B cell (primary cell): Measurements from ENCODE around the gene KDM7A. TPM values are rescaled to one million over a fixed set of nuclear protein-coding genes. Genes with fewer than 3 reads are reported as not detected.

Source experiments
- ATAC-seq: fragments of 200-7000 bp; cut with Tn5 transposase; one replicate; pipeline ENCODE4 v1.10.0; 2021; ENCODE audit warnings: low read depth, mild to moderate bottlenecking, moderate number of reproducible peaks, moderate library complexity
- CTCF ChIA-PET: fragments of 350-600 bp; sonication (Branson Sonifier 250); formaldehyde crosslinking; loops from one replicate; lab custom pipeline; 2021; ENCODE audit warnings: antibody characterized with exemption, inconsistent platforms; lab: Charles Lee
- POLR2A ChIA-PET: fragments of 350-600 bp; sonication (Branson Sonifier 250); formaldehyde crosslinking; loops from one replicate; lab custom pipeline; 2021; ENCODE audit warnings: antibody characterized with exemption; lab: Charles Lee
- DNase-seq: peaks from one replicate; pipeline ENCODE4 v3.0.0; 2013
- H2AFZ ChIP-seq: 2 replicates; pipeline ENCODE4 v1.6.1; 2012; ENCODE audit warnings: mild to moderate bottlenecking, low read depth, low read length; ENCODE audit not compliant: insufficient read depth, poor library complexity, severe bottlenecking
- H3K27ac ChIP-seq, 2 donors: 1 replicate in 1 of 2; 2 replicates in 1 of 2; pipeline ENCODE4 v1.5.1; 2012 to 2013; ENCODE audit warnings: low read length in 2 of 2, mild to moderate bottlenecking in 2 of 2, moderate library complexity in 1 of 2
- H3K27me3 ChIP-seq, 4 experiments: fragments of 200-600 bp in 1 of 4; sonication (generic) in 1 of 4; replicated peaks in 1 of 4; 1 replicate in 2 of 4; 2 replicates in 2 of 4; pipeline versions ENCODE4 v1.6.1 to v1.7.0; 2013 to 2016; ENCODE audit warnings: low read length in 3 of 4, mild to moderate bottlenecking in 2 of 4, mixed read lengths in 1 of 4, moderate library complexity in 1 of 4; ENCODE audit not compliant: insufficient read depth in 4 of 4, control insufficient read depth in 3 of 4; ENCODE audit errors: control extremely low read depth in 1 of 4
- H3K36me3 ChIP-seq, 2 experiments: replicated peaks in 1 of 2; 1 replicate in 1 of 2; 2 replicates in 1 of 2; pipeline versions ENCODE4 v1.6.1 to v1.7.1; 2013; ENCODE audit warnings: low read length in 1 of 2; ENCODE audit not compliant: insufficient read depth in 2 of 2, control insufficient read depth in 1 of 2; ENCODE audit errors: control extremely low read depth in 1 of 2, extremely low read depth in 1 of 2
- H3K4me1 ChIP-seq, 2 donors: fragments of 200-600 bp in 1 of 2; sonication (generic) in 1 of 2; 1 replicate in 1 of 2; 2 replicates in 1 of 2; pipeline versions ENCODE4 v1.5.1 to v1.6.1; 2013 to 2017; ENCODE audit warnings: low read length in 2 of 2; ENCODE audit not compliant: control insufficient read depth in 2 of 2, insufficient read depth in 2 of 2
- H3K4me2 ChIP-seq: replicated peaks from 2 replicates; pipeline ENCODE3; 2012; ENCODE audit warnings: mild to moderate bottlenecking, low read depth, low read length; ENCODE audit not compliant: poor library complexity, severe bottlenecking
- H3K4me3 ChIP-seq, 5 experiments: fragments of 200-600 bp in 1 of 5; sonication (generic) in 1 of 5; 1 replicate in 3 of 5; 2 replicates in 2 of 5; pipeline versions ENCODE4 v1.5.1 to v1.7.0; 2011 to 2016; ENCODE audit warnings: low read length in 4 of 5, mild to moderate bottlenecking in 4 of 5, low read depth in 2 of 5, control low read depth in 1 of 5, moderate library complexity in 1 of 5; ENCODE audit not compliant: insufficient read depth in 1 of 5; ENCODE audit errors: control extremely low read depth in 1 of 5, extremely low read depth in 1 of 5
- H3K79me2 ChIP-seq: fragments of 200-600 bp; sonication (generic); one replicate; pipeline ENCODE4 v1.6.0; 2016; ENCODE audit warnings: low read length; ENCODE audit not compliant: control insufficient read depth, insufficient read depth
- H3K9ac ChIP-seq: fragments of 200-600 bp; sonication (generic); 2 replicates; pipeline ENCODE4 v1.6.1; 2017; ENCODE audit warnings: mild to moderate bottlenecking, low read length, moderate library complexity
- H3K9me3 ChIP-seq, 3 donors: one replicate each; pipeline versions ENCODE4 v1.6.1 to v1.7.1; 2013; ENCODE audit warnings: low read length in 2 of 3; ENCODE audit not compliant: control insufficient read depth in 2 of 3, insufficient read depth in 1 of 3; ENCODE audit errors: control extremely low read depth in 1 of 3
- H4K20me1 ChIP-seq: 2 replicates; pipeline ENCODE4 v1.6.0; 2012; ENCODE audit warnings: mild to moderate bottlenecking, low read length; ENCODE audit not compliant: insufficient read depth, control insufficient read depth, poor library complexity, severe bottlenecking
- H3K27ac Mint-ChIP-seq: one replicate; pipeline ENCODE4 v1.8.0; 2021; ENCODE audit warnings: mixed read lengths
- H3K27me3 Mint-ChIP-seq: one replicate; pipeline ENCODE4 v1.8.0; 2021; ENCODE audit warnings: mixed read lengths
- H3K4me1 Mint-ChIP-seq: one replicate; pipeline ENCODE4 v1.8.0; 2021; ENCODE audit warnings: mixed read lengths
- H3K4me3 Mint-ChIP-seq: one replicate; pipeline ENCODE4 v1.8.0; 2021; ENCODE audit warnings: mixed read lengths
- H3K9me3 Mint-ChIP-seq: one replicate; pipeline ENCODE4 v1.8.0; 2022; ENCODE audit warnings: mixed read lengths; ENCODE audit not compliant: insufficient read depth
- EZH2 ChIP-seq: IDR thresholded peaks from 2 replicates; pipeline ENCODE4 v1.6.1; 2012; ENCODE audit warnings: borderline replicate concordance, low read depth, mild to moderate bottlenecking, moderate library complexity, low read length; ENCODE audit not compliant: insufficient read depth, poor library complexity, severe bottlenecking
- WGBS: methylation state at CpG from one replicate; pipeline ENCODE4 v1.1.5; 2013; ENCODE audit warnings: missing lambda C conversion rate; ENCODE audit not compliant: insufficient coverage; 5-methylcytosine and 5-hydroxymethylcytosine counted together
- intact Hi-C: fragments of 100-400 bp; cut with micrococcal nuclease; formaldehyde crosslinking; loops from one replicate; pipeline ENCODE4 v1.10.0; 2022
- polyA plus RNA-seq: library from polyadenylated mRNA; depleted of rRNA; stranded (reverse); fragments of >200 nt; gene quantifications from 2 replicates; pipeline ENCODE4 v1.2.3, GENCODE V29; 2012
- total RNA-seq, 2 donors: library from RNA; stranded (reverse); fragments of 120-200 nt in 1 of 2; gene quantifications; 1 replicate in 1 of 2; 2 replicates in 1 of 2; pipeline versions ENCODE4 v1.2.3 to v1.2.4, GENCODE V29; 2013 to 2022
- TF ChIP-seq, protein P1 (sequence below): fragments of 200-600 bp; IDR thresholded peaks from one replicate; pipeline ENCODE4 v1.8.0; 2022; ENCODE audit warnings: antibody characterized with exemption, mild to moderate bottlenecking

KDM7A gene
- total and polyA plus RNA-seq, 2 donors (not counting 1 experiment from before 2014, with no cell fraction given) = 16.1 to 50.8 TPM

DNA sequence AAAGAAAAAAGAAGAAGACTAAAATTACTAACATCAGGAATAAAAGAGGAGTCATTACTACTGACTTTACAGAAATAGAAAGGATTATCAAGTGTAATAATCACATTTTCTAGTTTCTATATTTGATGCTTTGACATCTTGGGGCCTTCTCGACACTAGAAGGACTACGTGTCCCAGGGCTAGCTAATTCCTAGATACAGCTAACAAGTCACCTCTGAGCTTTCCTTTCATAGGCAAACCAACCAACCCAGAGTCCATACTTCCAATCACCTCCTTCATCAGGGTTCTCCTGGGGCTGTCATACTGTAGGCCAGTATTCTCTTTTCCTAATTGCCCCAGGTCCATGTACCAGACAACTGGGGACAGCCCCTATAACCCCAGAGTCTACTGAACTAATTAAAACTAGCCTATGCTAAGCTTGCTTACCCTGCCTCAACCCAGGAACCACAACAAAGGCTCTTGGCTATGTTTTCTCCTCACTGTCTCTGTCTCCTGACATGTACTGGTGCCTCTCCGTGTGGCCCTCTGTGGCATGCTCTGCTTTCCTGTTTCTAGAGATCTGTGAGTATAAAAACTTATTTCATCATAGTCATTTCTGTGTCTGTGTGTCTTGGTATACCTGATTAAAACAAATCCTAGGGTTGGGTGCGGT lies 107.4 kb downstream of the KDM7A start:
- no peak overlapping the region for H3K27ac Mint-ChIP-seq
- no peaks in the 10 kb centered on the region for H3K79me2 ChIP-seq
- no peak overlapping the region for H3K4me3 Mint-ChIP-seq
- 100% methylated on average over 3 of the region's 4 CpGs for WGBS
- H3K27me3 ChIP-seq = no peaks in the 10 kb centered on the region
- peaks cover 11% of the 10 kb centered on the region for H3K9me3 Mint-ChIP-seq
- ChIA-PET CTCF (no interaction called here), POLR2A (no interaction called here)
- no peak overlapping the region for H2AFZ ChIP-seq
- no peak for DNase-seq
- H3K4me1 Mint-ChIP-seq = no peaks in the 10 kb centered on the region
- H3K4me3 ChIP-seq = no peak overlapping the region
- TF ChIP-seq, protein P1, sequence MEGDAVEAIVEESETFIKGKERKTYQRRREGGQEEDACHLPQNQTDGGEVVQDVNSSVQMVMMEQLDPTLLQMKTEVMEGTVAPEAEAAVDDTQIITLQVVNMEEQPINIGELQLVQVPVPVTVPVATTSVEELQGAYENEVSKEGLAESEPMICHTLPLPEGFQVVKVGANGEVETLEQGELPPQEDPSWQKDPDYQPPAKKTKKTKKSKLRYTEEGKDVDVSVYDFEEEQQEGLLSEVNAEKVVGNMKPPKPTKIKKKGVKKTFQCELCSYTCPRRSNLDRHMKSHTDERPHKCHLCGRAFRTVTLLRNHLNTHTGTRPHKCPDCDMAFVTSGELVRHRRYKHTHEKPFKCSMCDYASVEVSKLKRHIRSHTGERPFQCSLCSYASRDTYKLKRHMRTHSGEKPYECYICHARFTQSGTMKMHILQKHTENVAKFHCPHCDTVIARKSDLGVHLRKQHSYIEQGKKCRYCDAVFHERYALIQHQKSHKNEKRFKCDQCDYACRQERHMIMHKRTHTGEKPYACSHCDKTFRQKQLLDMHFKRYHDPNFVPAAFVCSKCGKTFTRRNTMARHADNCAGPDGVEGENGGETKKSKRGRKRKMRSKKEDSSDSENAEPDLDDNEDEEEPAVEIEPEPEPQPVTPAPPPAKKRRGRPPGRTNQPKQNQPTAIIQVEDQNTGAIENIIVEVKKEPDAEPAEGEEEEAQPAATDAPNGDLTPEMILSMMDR = no peak
- TF ChIP-seq EZH2 = no peak
- no peak for ATAC-seq
- no peak overlapping the region for H3K4me2 ChIP-seq
- H3K27ac ChIP-seq = no peak overlapping the region
- no peaks in the 10 kb centered on the region for H3K4me1 ChIP-seq
- peaks cover 3% of the 10 kb centered on the region for H3K27me3 Mint-ChIP-seq
- H3K9me3 ChIP-seq = peaks cover 6 to 21% (median 10%) of the 10 kb centered on the region in 3 donors
- H3K36me3 ChIP-seq = no peaks in the 10 kb centered on the region
- H4K20me1 ChIP-seq = no peaks in the 10 kb centered on the region
- H3K9ac ChIP-seq = no peak overlapping the region
- intact Hi-C loops = no loop called here

DNA sequence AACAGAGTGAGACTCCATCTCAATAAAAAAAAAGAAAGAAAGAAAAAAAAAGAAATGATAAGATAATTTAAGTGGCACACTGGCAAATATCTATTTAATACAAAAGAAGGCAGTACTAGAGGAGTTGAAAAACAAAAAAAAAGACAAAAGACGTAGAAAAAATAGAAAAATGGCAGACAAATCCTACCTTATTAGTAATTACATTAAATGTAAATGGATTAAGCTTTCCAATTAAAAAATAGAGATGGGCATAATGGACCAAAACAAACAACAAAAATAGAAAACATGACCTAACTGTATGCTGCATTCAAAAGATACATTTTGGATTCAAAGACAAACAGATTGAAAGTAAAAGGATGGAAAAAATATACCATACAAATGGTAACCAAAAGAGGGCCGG lies 108.8 kb downstream of the KDM7A start:
- WGBS = no CpG with 5 or more reads among the region's 2 CpGs
- H3K27ac ChIP-seq = no peak overlapping the region
- CTCF ChIA-PET = no interaction called here

More for the DNA sequence above, 108.8 kb downstream of the KDM7A start:
- TF ChIP-seq, protein P1 = no peak
- TF ChIP-seq EZH2 = no peak
- Histone ChIP-seq H3K9me3 (peaks cover 6 to 21% (median 10%) of the 10 kb centered on the region in 3 donors), H4K20me1 (no peaks in the 10 kb centered on the region), H3K4me3 (no peak overlapping the region), H2AFZ (no peak overlapping the region), H3K4me2 (no peak overlapping the region), H3K27me3 (no peaks in the 10 kb centered on the region), H3K36me3 (no peaks in the 10 kb centered on the region), H3K4me1 (peaks cover 5 to 6% of the 10 kb centered on the region in 2 donors), H3K79me2 (no peaks in the 10 kb centered on the region), H3K9ac (no peak overlapping the region)
- Mint-ChIP-seq H3K27me3 (peaks cover 3% of the 10 kb centered on the region), H3K9me3 (peaks cover 11% of the 10 kb centered on the region), H3K4me1 (peaks cover 4% of the 10 kb centered on the region), H3K4me3 (no peak overlapping the region), H3K27ac (no peak overlapping the region)
- intact Hi-C loops = no loop called here
- POLR2A ChIA-PET = no interaction called here
- ATAC-seq (no peak), DNase-seq (no peak)
